ENCODE data around the gene NMNAT2. TPM values are rescaled to one million over a fixed set of nuclear protein-coding genes. Genes with fewer than 3 reads are reported as not detected.

Gene NMNAT2
- total and polyA plus RNA-seq, 2 donors (not counting 3 experiments of a cell fraction or from before 2014, with no cell fraction given), result 0.28 to 0.38 TPM

DNA sequence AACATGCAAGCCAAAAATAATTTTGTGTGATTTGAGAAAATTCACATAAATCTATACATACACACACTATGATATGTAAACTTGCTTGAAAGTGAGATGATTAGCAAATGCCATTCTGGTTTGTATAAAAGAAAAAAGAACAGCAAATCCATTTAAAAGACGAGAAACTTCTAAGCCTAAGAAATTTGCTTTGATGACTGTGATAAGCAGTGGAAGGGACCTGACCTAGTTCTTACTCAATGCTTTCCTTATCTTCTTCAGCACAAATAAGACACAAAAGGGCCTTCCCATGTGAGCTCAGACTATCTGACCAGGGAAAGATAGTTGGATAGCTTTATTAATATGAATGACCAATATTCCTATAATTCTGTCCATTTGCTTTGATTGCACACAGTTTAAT lies 25.3 kb upstream of the NMNAT2 start:
- TF ChIP-seq GATA2 (IDR thresholded peaks at IDR 0.05; ENCODE audit: insufficient read depth, insufficient read length, low read depth, low read length) (no peak), POLR2A (IDR thresholded peaks at IDR 0.05; ENCODE audit: low read depth, low read length) (no peak), FOS (IDR thresholded peaks at IDR 0.05; ENCODE audit: borderline replicate concordance, insufficient read depth, low read length) (no peak), JUN (IDR thresholded peaks at IDR 0.05; ENCODE audit: borderline replicate concordance, insufficient read depth, insufficient read length, low read depth) (no peak), MYC (IDR thresholded peaks at IDR 0.05; ENCODE audit: low read depth, low read length) (no peak), EZH2 (IDR thresholded peaks at IDR 0.05; ENCODE audit: borderline replicate concordance, low read depth, low read length, severe bottlenecking) (no peak), POLR2AphosphoS5 (IDR thresholded peaks at IDR 0.05; ENCODE audit: insufficient read depth, low read depth, low read length) (no peak)
- TF ChIP-seq, protein P1, sequence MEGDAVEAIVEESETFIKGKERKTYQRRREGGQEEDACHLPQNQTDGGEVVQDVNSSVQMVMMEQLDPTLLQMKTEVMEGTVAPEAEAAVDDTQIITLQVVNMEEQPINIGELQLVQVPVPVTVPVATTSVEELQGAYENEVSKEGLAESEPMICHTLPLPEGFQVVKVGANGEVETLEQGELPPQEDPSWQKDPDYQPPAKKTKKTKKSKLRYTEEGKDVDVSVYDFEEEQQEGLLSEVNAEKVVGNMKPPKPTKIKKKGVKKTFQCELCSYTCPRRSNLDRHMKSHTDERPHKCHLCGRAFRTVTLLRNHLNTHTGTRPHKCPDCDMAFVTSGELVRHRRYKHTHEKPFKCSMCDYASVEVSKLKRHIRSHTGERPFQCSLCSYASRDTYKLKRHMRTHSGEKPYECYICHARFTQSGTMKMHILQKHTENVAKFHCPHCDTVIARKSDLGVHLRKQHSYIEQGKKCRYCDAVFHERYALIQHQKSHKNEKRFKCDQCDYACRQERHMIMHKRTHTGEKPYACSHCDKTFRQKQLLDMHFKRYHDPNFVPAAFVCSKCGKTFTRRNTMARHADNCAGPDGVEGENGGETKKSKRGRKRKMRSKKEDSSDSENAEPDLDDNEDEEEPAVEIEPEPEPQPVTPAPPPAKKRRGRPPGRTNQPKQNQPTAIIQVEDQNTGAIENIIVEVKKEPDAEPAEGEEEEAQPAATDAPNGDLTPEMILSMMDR (IDR thresholded peaks at IDR 0.05; ENCODE audit: extremely low read depth in 1 of 2, insufficient read depth in 1 of 2, low read depth in 1 of 2, low read length in 2 of 2), result no peak
- TF ChIP-seq, protein P2, sequence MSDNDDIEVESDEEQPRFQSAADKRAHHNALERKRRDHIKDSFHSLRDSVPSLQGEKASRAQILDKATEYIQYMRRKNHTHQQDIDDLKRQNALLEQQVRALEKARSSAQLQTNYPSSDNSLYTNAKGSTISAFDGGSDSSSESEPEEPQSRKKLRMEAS (IDR thresholded peaks at IDR 0.05; ENCODE audit: insufficient read depth, insufficient read length), result no peak
- peaks cover 7 to 13% of the 10 kb centered on the region in 2 experiments for H3K27me3 ChIP-seq (ENCODE audit: control insufficient read depth in 2 of 2, insufficient read depth in 2 of 2, low read length in 2 of 2)
- dilution Hi-C loops (cut with MboI; ENCODE audit: extremely low pct_ligation_motif_present, low sequenced_read_pairs) (no loop called here), intact Hi-C loops (cut with micrococcal nuclease) (no loop called here)
- no peak overlapping the region for H2AFZ ChIP-seq (ENCODE audit: low read depth, low read length)
- no peaks in the 10 kb centered on the region for H4K20me1 ChIP-seq (replicated peaks; ENCODE audit: control insufficient read depth, extremely low read depth, insufficient read depth, low read length)
- FAIRE-seq (no peak), DNase-seq (ENCODE audit: low read depth, low spot score) (no peak)
- H3K9ac ChIP-seq (replicated peaks; ENCODE audit: extremely low read depth, insufficient read depth, low read length), result no peak overlapping the region
- POLR2A ChIA-PET, result no interaction called here
- H3K4me2 ChIP-seq (ENCODE audit: insufficient read depth, low read length), result no peak overlapping the region
- no peaks in the 10 kb centered on the region for H3K9me1 ChIP-seq (replicated peaks; ENCODE audit: control insufficient read depth, extremely low read depth, insufficient read depth, low read length)
- BruUV-seq (replicated peaks), result no TSS peak
- H3K4me1 ChIP-seq (ENCODE audit: control insufficient read depth, extremely low read depth, insufficient read depth, low read length), result peaks cover 12% of the 10 kb centered on the region
- no peak overlapping the region for H3K4me3 ChIP-seq (replicated peaks in 1 of 3; ENCODE audit: insufficient read depth in 1 of 3, low read depth in 1 of 3, low read length in 3 of 3)
- CTCF ChIA-PET, result interaction anchor here (1.0 to 1.6 kb wide), 4 partner anchors 9 to 481 kb away, joined by 4 read pairs; no protein-coding TSS in a partner anchor
- H3K79me2 ChIP-seq (ENCODE audit: control insufficient read depth, insufficient read depth, low read length), result no peaks in the 10 kb centered on the region
- H3K9me3 ChIP-seq (replicated peaks; ENCODE audit: control insufficient read depth, insufficient read depth, low read length), result no peaks in the 10 kb centered on the region
- H3K36me3 ChIP-seq (ENCODE audit: control insufficient read depth in 2 of 2, extremely low read depth in 1 of 2, insufficient read depth in 2 of 2, low read length in 2 of 2), result no peaks in the 10 kb centered on the region
- no peak overlapping the region for H3K27ac ChIP-seq (ENCODE audit: insufficient read depth, low read depth, low read length)
